GF-D8 (cell line): ENCODE measurements around the gene EPN2.

Experiments
- DNase-seq: peaks from one replicate; lab custom pipeline; 2025; lab: John Stamatoyannopoulos, UW

The EPN2 gene

DNA sequence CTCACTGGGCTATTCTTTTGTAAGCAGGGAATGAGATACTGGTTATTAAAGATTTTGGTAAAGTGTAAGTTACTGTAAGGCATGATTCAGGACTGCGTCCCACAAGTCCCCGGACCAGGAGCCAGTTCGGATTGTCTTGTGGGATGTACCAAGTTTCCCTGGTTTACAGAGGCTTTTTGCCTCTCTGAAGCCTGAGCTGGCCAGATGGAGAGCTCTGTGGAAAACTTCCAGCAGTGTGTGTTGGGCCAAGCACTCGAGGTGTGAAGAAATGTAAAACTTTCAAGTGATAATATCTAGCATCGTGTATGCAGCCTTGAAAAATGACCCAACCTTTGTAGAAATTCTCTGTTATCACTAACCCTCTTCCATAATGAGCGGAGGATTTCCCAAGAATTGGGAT, 2.4 kb downstream of the EPN2 start:
- no peak for DNase-seq

DNA sequence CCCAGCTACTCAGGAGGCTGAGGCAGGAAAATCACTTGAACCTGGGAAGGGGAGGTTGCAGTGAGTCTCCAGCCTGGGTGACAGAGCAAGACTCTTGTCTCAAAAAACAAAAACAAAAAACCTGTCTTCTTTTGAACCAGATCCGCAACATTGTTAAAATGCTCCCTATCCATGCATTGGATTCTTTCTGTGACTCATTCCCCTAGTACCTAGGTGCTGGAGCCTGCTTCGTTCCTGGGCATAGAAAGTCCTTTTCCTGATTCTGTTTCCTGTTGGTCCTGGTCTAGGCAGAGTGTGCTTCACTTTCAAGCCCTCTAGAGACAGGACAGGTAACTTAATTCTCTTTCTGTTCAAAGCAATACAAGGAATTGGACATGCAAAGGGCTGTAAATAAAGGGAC, 5.2 kb downstream of the EPN2 start:
- DNase-seq: no peak

DNA sequence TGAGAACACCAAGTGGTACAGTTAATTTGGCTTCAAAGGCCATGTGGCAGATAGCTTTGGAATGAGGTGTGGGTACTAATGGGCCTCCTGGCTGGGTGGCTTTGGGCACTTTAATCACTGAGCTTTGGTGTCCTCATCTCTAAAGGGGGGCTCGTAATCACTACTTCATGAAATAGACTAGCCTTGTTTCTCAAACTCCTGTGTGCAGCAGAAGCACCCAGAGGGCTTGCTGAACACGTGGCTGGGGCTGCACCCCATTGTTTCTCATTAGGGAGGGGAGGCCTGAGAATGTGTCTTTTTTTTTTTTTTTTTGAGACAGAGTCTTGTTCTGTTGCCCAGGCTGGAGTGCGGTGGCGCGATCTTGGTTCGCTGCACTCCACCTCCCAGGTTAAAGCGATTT, 5.8 kb downstream of the EPN2 start:
- no peak for DNase-seq

DNA sequence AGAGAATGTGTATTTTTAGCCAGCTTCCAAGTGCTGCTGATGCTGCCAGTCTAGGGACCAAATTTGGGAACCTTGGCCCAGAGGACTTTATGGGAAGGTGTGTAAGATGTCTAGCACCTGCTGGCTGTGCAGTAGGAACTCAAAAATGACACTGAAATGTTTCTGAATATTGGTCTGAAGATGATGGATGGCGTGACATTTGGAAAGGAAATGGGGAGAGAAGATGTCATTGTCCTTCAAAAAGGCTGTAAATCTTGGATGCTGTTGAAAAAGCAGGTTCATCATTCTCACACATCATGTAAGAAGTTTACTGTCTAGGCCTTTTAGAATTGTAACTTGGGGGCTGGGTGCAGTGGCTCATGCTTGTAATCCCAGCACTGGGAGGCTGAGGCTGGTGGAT, 6.7 kb downstream of the EPN2 start:
- no peak for DNase-seq

DNA sequence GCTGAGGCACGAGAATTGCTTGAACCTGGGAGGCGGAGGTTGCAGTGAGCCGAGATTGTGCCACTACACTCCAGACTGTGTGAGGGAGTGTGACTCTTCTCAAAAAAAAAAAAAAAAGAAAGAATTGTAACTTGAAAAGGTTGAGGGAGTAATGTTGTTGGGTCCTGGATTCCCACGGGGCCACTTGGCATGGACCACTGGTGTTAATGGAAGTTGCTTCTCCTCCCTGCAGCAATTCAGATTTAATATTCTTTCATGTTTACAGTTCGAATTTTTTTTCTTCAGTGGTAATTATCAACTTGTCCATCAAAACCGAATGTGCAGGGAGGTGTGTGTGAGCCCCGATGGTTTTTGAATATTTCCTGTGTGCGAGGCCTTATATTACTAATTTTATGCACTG, 7.2 kb downstream of the EPN2 start:
- no peak for DNase-seq

DNA sequence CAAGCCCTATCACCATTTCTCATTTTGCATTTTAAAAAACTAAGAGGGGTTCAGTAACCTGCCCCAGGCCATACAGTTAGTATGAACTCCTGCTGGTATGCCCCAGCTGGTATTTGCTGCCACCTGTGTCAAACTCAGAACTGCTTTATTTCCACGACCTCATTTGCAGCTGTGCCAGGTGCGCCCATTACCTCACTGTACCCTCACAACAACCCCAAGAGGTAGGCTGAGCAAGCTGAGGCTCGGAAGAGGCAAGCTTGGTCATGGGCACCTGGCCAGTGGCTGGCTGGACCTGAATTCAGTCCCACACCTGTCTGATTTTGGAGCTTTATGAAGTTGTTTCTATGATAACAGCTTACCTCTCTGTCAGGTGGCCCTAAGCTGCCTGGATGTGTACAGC, 7.6 kb downstream of the EPN2 start:
- no peak for DNase-seq

DNA sequence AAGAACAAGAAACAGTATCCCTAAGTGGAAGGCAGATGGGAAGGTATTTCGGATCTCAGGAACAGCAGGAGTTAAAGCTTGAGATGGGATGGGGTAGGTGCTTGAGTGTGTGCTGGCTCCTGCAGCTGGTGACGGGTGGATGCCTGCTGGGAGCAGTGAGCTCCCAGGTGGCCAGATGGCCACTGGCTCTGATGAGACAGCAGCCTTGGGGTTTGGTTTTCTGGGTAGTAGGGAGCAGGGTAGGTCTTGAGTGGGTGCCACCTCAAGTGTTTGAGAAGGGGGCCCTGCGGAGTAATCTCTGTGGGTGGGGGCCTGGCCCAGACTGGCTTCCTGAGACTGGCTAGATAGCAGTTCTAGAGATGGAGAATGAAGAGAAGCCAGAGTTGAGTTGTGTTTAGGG, 10.3 kb downstream of the EPN2 start:
- no peak for DNase-seq

DNA sequence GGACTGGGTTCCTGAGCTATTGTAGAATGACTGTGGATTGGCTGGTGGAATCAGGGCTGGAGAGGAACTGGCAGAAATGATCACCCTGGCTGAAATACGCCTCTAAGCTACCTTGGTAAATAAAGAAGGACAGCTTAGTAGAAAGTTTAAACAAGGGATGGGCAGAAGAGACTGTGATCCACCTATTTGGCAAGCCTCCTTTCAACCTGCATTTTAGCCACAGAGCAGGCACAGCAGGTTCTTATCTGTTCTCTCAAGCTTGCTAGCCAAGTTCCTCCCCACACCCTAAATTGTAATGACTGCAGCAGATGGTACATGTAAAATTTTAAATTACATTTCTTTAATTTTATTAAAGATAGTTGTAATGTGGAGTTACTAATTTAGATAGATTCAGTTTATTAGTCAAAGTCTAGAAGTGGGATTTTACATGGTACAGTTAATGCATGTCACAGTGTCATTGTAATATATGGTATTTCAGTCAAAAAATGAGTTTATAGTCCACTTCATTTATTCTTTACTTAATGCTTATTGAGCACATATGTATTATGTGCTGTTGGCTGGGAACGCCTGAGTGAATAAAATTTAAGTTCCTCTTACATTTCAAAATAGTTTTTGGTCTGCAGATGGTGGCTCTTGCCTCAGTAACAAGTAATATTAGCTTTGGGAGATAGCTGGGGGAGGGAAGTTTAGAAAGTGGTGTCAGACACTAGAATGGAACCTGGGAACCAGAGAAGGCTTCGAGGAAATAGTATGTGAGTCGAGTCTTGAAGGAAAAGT, 11.2 kb downstream of the EPN2 start:
- DNase-seq: no peak

DNA sequence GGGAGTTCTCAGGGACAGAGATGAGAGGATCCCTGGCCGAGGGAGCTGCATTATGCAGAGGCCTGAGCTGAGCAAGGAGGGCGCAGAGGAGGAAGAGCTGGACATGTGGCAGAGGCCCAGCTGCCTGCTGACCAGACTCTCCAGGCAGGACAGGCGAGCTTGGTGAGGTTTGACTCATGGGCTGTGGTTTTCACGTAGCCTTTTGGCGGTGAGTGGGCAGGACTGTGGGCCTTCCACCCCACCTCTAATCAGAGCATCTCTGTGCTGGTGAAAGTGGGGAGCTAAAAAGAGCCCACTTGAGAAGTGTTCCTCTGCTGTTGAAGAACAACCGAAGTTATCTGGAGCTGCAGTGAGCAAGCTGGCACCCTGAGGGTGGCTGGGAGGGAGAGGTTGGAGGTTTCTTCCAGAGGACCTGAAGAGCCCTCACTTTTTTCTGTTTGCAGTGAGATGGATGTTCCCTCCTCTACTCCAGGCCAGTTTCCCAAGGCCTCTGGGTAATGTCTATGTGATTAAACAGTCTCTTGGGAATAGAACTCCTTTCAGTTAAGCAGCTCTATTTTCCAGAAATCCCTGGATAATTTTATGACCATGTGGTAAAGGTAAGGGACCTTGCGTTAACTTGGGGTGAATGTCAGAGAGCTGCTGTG, 11.9 kb downstream of the EPN2 start:
- DNase-seq: no peak

DNA sequence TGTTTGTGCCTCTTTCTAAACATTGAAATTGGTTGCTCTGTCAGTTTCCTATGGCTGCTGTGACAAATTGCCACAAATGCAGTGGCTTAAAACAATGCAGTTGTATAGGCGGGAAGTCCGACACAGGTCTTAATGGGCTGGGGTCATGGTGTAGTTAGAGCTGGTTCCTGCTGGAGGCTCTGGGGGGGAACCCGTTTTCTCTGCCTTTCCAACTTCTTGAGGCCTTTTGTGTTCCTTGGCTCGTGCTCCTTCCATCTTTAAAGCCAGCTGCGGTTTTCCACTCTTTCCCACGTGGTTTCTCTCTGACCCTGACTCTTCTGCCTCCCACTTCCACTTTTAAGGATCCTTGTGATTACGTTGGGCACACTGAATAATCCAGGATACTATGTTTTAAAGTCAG, 12.5 kb downstream of the EPN2 start:
- no peak for DNase-seq

DNA sequence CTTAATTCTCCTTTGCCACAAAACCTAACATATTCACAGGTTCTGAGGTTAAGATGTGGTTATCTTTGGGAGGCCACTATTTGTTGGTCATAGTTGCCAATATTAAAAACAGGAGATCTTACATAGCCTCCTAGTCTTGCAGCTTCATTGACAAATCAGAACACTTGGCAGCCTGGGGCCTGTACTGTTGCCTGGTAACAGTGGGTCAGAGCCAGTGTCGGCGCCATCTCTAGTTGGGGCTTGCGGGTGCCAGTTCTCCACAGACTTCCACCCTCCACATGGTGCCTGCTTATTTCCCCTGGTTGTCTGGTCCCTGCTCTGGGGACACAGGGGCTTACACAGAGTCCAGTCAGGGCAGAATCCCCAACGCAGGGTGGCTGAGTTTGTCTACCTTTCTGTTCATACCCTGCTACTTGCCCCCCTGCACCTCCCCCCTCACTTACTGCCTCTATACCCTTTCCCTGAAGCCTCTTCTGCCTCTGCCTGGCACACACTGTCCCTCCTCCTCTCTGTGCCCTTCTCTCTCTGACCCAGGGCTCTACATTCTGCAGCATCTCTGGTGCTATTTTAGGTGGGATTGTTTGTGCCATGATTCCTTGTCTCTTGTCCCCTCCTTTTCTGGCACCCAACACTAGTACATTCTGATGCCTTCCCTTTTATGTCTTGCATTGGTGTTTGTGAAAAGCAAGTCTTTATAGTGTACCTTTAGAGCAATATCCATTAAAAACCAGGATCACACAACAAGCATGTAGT, 13.4 kb downstream of the EPN2 start:
- DNase-seq: no peak

DNA sequence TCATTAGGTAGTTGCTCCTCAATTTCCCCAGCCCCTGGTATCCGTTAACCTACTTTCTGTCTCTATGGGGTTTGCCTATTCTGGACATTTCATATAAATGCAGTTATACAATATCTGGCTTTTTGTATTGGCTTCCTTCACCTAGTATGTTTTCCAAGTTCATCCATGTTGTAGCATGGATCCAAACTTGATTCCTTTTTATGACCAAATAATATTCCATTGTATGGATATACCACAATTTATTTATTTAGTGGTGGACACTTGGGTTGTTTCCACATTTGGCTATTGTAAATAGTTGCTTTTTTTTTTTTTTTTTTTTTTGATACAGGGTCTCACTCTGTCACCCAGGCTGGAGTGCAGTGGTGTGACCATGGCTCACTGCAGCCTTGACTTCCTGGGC, 15.9 kb downstream of the EPN2 start:
- DNase-seq: no peak

DNA sequence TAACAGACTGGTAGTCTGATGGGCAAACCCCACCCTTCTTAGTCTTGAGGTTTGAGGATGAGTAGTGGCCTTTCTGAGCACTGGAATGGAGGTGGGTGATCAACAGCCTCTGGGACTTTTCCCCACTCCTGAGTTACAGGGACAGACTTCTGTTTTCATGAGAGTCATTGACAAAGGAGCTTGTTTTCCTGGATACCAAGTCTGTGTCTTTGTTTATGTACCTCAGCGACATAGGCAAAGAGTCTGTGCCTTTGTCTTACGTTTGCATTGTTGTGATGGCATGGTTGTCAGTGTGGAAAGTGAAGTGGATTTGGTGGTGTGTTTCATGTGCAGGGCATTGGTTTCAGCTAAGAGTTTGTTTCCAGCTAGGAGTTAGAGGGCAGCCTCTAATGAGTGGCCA, 17.5 kb downstream of the EPN2 start:
- DNase-seq: no peak

DNA sequence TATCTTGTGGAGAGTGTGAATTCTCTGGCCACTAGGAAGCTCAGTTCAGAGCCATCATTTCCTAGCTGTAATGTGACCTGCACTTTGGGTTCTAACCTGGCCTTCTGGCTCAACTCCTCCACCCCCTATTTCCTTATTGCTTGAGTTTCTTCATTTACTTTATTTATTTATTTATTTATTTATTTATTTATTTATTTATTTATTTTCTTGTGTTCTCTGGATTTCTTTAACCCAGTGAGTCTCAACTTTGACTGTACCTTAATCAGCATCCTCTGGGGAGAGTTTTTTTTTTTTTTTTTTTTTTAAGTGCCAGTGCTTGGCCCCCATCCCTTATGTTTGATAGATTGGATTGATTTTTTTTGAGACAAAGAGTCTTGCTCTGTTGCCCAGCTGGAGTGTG, 18.1 kb downstream of the EPN2 start:
- no peak for DNase-seq

DNA sequence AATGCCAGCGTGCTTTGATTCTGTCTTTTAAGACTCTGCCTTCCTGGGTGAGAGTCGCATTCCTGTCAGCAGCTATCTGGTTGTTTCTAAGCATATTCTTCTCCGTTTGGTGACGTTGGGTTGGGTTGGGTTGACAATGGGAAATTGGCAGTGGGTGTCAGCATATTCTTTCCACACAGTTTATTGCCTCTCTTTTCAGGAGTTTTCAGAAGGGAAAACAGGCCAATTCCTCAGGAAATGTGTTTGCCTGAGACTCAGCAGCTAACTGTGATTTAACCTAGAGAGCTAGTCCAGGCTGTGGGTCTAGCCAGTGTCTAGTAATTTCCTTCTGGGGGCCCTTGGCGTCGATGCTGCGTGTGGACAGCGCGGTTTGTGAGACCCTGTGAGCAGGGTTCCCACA, 21.2 kb downstream of the EPN2 start:
- no peak for DNase-seq

DNA sequence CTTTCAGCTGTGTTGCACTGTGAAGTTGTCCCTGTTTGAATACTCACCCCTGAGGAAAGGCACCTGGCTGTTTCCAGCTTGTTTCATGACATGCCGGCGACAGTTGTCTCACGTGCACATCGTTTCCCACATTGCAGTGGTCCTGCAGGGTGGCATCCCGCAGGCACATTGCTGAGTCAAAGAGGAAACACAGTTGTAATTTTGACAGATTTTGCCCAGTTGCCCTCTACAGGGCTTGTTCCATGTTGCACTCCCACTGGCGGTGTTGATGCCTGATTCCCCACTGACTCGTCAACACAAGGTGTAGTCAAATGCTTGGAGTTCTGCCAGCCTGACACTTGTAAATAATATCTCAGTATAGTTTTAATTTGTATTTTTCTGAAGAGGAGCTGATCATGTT, 23.8 kb downstream of the EPN2 start:
- no peak for DNase-seq

DNA sequence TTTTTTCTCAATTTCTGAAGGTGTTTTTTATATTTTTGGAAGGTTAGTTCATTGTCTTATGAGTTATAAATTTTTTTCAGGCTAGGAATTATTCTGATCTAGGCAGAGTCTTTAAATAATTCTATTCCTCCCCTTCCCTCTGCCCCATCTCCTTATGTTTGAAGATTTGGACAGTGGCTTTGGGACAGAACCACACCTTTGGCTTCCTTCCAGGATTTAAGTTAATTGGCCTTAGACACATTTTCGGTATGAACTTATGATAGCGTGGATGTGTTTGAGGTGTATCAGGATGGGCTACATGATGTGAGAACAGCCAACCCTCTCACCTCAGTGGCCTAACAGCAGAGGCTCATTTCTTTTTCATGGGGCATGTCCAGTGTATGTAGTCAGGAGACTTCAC, 24.3 kb downstream of the EPN2 start:
- DNase-seq: no peak

DNA sequence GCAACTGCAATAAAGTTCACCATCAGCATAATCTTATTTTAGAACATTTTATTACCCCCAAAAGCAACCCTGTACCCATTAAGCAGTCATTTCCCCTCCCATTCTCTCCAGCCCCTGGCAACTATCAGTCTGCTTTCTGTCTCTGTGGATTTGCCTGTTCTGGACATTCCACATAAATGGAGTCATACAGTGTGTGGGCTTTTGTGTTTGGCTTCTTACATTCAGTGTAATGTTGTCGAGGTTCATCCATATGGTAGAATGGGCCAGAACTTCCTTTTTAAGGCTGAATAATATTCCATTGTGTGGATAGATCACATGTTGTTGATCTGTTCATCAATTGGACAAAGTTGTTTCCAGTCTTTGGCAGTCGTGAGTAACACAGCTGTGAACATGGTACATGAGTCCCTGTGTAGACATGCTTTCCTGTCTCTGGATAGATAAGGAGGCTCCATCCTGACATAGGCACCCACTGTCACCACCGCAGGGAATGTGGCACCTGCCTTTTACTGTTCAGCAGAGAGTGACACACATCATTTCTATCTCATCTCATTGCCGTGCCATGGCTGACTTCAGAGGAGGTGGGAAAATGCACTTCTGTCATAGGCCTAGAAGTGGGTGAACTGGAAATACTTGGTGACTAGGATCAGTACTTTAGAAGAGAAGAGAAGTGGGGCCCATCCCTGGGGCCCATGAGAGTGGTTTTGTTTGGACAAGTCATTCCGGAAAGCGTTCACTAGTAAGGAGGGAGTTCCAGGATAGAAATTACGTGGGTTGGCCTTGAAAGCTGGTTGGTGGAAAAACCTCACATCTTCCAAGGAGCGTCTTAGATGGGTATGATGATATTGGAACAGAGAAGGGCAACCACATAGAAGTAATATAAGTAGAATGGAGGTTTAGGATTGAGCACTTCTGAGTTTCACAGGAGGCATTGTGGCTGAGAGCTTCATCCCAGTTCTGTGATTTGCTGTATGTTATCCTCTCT, 25.8 kb downstream of the EPN2 start:
- no peak for DNase-seq

DNA sequence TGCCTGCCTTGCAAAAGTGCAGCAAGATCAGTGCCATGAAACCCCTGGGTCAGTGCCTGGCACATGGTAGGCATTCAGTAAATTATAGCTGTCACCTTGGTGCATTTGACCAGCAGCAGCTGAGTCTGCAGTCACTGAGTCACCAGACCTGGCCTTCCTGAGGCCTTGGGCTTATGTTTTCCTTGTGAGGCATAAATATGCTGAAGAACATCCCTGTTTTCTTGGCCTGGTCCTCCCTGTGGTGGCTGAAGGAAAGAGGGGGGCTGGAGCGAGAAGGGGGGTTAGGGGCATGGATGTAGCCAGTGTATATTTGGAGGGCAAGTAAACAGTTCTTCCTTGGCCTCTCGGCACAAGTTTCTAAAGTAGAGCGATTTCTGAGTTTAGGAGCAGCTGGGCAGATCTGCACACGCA, 26.5 kb downstream of the EPN2 start:
- DNase-seq: no peak

DNA sequence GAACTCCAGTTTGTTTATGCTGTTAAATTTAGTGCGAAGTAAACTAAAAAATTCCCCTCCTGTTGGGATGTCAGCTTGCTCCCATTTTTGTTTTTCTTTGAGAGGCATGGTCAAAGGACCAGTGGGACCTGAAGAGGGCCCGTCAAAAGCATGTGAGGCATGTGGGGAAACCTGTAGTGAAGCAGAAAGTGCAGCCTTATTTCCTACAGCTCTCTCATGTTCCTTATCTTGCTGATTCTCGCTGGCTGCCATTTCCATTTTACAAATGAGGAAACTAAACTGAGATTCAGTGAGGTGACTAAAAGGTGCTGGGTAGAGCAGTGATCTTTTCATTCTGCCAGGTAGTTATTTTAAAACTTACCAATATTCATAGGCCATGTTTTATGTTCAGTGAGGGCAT, 27.1 kb downstream of the EPN2 start:
- DNase-seq: no peak

DNA sequence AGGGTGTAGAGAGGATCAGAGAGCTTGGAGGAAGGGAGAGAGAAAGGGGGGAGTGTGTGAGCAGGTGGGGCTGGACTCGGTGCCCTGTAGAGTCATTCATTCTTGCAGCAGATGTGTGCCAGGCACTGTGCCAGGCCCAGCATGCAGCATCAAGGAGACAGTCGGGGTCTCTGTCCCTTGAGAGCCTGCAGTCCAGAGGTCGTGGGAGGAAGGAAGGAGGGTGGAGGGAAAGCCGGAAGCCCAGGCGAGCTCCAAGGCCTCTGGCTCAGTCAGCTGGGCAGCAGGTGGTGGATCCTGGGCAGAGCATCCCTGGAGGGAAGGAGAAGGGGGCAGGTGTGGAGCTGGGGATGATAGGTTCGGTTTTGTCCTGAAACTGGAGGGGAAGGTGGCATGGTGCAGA, 27.5 kb downstream of the EPN2 start:
- DNase-seq: no peak

DNA sequence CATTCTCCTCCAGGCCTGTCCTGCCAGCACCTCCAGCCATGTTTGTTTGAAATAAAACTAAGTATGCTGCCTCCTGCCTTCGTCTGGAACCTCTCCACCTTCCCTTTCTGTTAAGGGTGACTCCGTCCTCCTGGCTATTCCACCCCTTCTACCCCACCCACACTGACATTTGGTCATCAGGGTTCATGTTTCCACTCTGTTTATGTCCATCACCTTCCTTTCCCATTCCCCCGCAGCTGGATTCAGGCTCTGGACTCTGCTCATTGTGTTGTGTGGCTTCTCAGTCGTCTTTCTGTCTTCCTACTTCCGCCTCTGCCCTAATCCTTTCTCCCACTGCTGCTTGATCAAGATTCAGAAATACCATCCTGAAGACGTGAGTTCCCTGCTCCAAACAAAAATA, 28.6 kb downstream of the EPN2 start:
- DNase-seq: no peak
